GM18868 (cell line): Measurements from ENCODE around the gene ZCCHC7.
A peak's percentile ranks its signal among the peaks of the same experiment; 100 is the strongest.
"Not testable (repeated sequence)": the region's sequence is repeated elsewhere in the genome, so short reads cannot be mapped to it uniquely, and the experiment has no call there.

ENCODE experiments used
- ATAC-seq: cut with Tn5 transposase; IDR thresholded peaks from one replicate; pipeline ENCODE4 v1.9.1; 2021; ENCODE audit warnings: mild to moderate bottlenecking, moderate library complexity; ENCODE audit not compliant: unreplicated experiment

Gene ZCCHC7

GRCh38 chr9:37119360-37119759, 1.0 kb upstream of the ZCCHC7 start:
- no peak for ATAC-seq

- ATAC-seq, result peak; percentile 18
Measured at GRCh38 chr9:37120843-37121335, 515 bp downstream of the ZCCHC7 start.

- ATAC-seq, result no peak
Measured at GRCh38 chr9:37121881-37122280, 1.5 kb downstream of the ZCCHC7 start.

- no peak for ATAC-seq
Measured at GRCh38 chr9:37126214-37126788, 5.9 kb downstream of the ZCCHC7 start.

- no peak for ATAC-seq
Measured at GRCh38 chr9:37127018-37127417, 6.6 kb downstream of the ZCCHC7 start.

GRCh38 chr9:37128051-37128450, 7.7 kb downstream of the ZCCHC7 start:
- no peak for ATAC-seq

- no peak for ATAC-seq
Measured at GRCh38 chr9:37134166-37134565, 13.8 kb downstream of the ZCCHC7 start.

GRCh38 chr9:37141015-37141414, 20.6 kb downstream of the ZCCHC7 start:
- ATAC-seq, result no peak

GRCh38 chr9:37144762-37145161, 24.4 kb downstream of the ZCCHC7 start:
- ATAC-seq, result peak; percentile 91

GRCh38 chr9:37146410-37146809, 26.0 kb downstream of the ZCCHC7 start:
- ATAC-seq, result peak; percentile 51

GRCh38 chr9:37148181-37148580, 27.8 kb downstream of the ZCCHC7 start:
- ATAC-seq, result no peak

GRCh38 chr9:37149666-37150308, 29.4 kb downstream of the ZCCHC7 start:
- no peak for ATAC-seq

- ATAC-seq, result no peak
Measured at GRCh38 chr9:37150415-37150814, 30.0 kb downstream of the ZCCHC7 start.

GRCh38 chr9:37151812-37152211, 31.4 kb downstream of the ZCCHC7 start:
- ATAC-seq, result no peak

GRCh38 chr9:37152365-37152764, 32.0 kb downstream of the ZCCHC7 start:
- ATAC-seq, result no peak

GRCh38 chr9:37155601-37156000, 35.2 kb downstream of the ZCCHC7 start:
- ATAC-seq, result no peak

GRCh38 chr9:37156205-37156604, 35.8 kb downstream of the ZCCHC7 start:
- no peak for ATAC-seq

- no peak for ATAC-seq
Measured at GRCh38 chr9:37156781-37157356, 36.5 kb downstream of the ZCCHC7 start.

- no peak for ATAC-seq
Measured at GRCh38 chr9:37157726-37158377, 37.5 kb downstream of the ZCCHC7 start.

GRCh38 chr9:37163299-37163698, 42.9 kb downstream of the ZCCHC7 start:
- no peak for ATAC-seq

GRCh38 chr9:37164335-37164734, 44.0 kb downstream of the ZCCHC7 start:
- ATAC-seq, result not testable (repeated sequence)

- ATAC-seq, result no peak
Measured at GRCh38 chr9:37165644-37166043, 45.3 kb downstream of the ZCCHC7 start.
